Colonic mucosa (tissue), 4 donors: ENCODE results near the gene GPC4. TPM values are rescaled to one million over a fixed set of nuclear protein-coding genes. Genes with fewer than 3 reads are reported as not detected.

ENCODE experiments used
- DNase-seq: peaks from one replicate; pipeline ENCODE4 v3.0.0-alpha.2; 2020
- H3K27ac ChIP-seq: fragments of 200-600 bp; one replicate; pipeline ENCODE4 v1.8.0; 2021
- H3K27me3 ChIP-seq: fragments of 200-600 bp; one replicate; pipeline ENCODE4 v1.8.0; 2021
- H3K36me3 ChIP-seq: fragments of 200-600 bp; one replicate; pipeline ENCODE4 v1.8.0; 2021
- H3K4me1 ChIP-seq: fragments of 200-600 bp; one replicate; pipeline ENCODE4 v1.8.0; 2021; ENCODE audit warnings: mild to moderate bottlenecking
- H3K4me3 ChIP-seq: fragments of 200-600 bp; one replicate; pipeline ENCODE4 v1.8.0; 2021
- H3K9ac ChIP-seq, 2 donors: one replicate each; pipeline ENCODE4 v1.7.0; 2013; ENCODE audit warnings: control low read depth in 2 of 2, low read depth in 2 of 2, low read length in 2 of 2
- H3K9me3 ChIP-seq: fragments of 200-600 bp; one replicate; pipeline ENCODE4 v1.8.0; 2021
- intact Hi-C: fragments of 100-400 bp; cut with DNase I; formaldehyde crosslinking; loops from one replicate; pipeline ENCODE4 v1.14.1; 2022
- total RNA-seq, 2 donors: library from RNA; stranded (reverse); fragmentation: NEBNext Ultra II Directional in 1 of 2; extraction: Animal tissue kit (Norgen Biotek cat#: 25700) in 1 of 2; gene quantifications; one replicate each; pipeline ENCODE4 v1.2.1, GENCODE V29; 2021
- TF ChIP-seq, protein P1 (sequence below): fragments of 200-600 bp; IDR thresholded peaks from one replicate; pipeline ENCODE4 v1.8.0; 2022; ENCODE audit warnings: antibody characterized with exemption, mild to moderate bottlenecking
- donor health status: healthy.
- donor health status: DM: no; HTN: no; CAD: no.
- donor health status: DM: no; HTN: no; CAD: no.

Gene GPC4
- total RNA-seq, 2 donors from 2014 or later: 15.4 to 20.9 TPM

DNA sequence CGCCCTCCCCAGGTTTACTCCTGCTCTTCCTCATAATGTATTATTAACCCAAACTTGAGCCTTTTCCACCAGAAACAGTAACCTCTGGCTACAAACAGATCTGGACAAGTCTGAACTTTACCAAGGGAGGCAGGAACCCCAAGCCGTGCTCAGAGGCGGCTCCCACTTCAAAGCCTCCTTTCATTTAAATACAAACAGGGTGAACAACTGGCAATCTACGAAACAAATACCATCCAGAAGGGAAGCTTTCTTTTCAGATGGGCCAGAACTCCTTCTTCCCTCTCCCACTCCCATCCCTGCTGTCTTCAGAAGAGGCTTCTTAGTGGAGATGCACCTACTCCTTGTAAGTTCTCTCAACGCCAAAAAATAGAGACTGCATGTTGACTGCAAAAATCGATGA, 2.1 kb upstream of the GPC4 start:
- H3K27ac ChIP-seq: no peak overlapping the region
- no peak overlapping the region for H3K4me3 ChIP-seq
- DNase-seq: no peak
- intact Hi-C loops: loop anchor here (10.0 kb wide), 1 partner anchor 247 kb away; no protein-coding TSS in a partner anchor
- H3K27me3 ChIP-seq: peaks cover 8% of the 10 kb centered on the region
- TF ChIP-seq, protein P1, sequence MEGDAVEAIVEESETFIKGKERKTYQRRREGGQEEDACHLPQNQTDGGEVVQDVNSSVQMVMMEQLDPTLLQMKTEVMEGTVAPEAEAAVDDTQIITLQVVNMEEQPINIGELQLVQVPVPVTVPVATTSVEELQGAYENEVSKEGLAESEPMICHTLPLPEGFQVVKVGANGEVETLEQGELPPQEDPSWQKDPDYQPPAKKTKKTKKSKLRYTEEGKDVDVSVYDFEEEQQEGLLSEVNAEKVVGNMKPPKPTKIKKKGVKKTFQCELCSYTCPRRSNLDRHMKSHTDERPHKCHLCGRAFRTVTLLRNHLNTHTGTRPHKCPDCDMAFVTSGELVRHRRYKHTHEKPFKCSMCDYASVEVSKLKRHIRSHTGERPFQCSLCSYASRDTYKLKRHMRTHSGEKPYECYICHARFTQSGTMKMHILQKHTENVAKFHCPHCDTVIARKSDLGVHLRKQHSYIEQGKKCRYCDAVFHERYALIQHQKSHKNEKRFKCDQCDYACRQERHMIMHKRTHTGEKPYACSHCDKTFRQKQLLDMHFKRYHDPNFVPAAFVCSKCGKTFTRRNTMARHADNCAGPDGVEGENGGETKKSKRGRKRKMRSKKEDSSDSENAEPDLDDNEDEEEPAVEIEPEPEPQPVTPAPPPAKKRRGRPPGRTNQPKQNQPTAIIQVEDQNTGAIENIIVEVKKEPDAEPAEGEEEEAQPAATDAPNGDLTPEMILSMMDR: no peak
- H3K36me3 ChIP-seq: no peaks in the 10 kb centered on the region
- no peak overlapping the region for H3K9ac ChIP-seq
- H3K4me1 ChIP-seq: no peaks in the 10 kb centered on the region
- no peaks in the 10 kb centered on the region for H3K9me3 ChIP-seq

- intact Hi-C loops: loop anchor here (10.0 kb wide), 1 partner anchor 250 kb away; no protein-coding TSS in a partner anchor
- H3K27ac ChIP-seq: peak overlapping the region; percentile 65
- DNase-seq: peak; percentile 21
These were observed 648 bp downstream of the GPC4 start for GRCh38 chrX:133414406-133415275.

DNA sequence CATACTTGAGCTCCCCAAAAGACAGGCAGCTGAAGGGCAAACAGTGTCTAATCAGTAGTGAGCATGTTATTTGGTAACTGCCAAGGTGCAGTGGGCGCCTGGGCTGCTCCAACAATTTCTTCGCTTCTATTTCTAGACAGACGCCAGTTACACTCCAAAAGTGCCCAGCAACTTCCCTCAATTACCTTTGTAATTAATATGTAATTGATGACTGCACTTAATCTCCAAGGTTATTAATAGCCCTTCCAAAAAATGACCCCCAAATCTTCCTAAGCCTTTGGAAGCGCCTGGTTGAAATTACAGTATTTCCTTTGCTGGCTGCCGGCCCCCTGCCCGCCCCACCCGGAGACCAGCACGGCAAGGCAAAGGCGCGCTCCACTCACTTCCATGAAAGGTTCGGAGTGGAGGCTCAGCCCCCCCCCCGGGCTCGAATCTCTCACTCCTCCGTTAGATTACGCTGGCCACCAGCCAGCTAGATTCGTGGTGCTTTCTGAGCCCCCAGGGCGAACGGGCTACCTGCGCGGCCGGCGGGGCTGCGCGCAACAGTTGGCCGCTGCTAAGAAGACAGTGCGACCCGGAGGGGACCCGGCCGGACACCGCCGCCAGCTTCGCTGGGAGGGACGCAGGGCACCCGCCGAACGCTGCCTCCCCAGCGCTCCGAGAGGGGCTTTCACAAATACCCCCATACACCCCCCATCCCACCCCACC, 1.9 kb downstream of the GPC4 start:
- peak overlapping the region; percentile 56 for H3K4me3 ChIP-seq
- no peaks in the 10 kb centered on the region for H3K4me1 ChIP-seq
- peak overlapping the region in 1 of 2 donors; percentile 43 for H3K9ac ChIP-seq
- no peak for DNase-seq
- TF ChIP-seq, protein P1: no peak
- H3K27me3 ChIP-seq: peaks cover 8% of the 10 kb centered on the region
- intact Hi-C loops: loop anchor here (10.0 kb wide), 1 partner anchor 251 kb away; no protein-coding TSS in a partner anchor
- no peaks in the 10 kb centered on the region for H3K9me3 ChIP-seq
- no peak overlapping the region for H3K27ac ChIP-seq
- H3K36me3 ChIP-seq: no peaks in the 10 kb centered on the region

More at GRCh38 chrX:133414406-133415275, 648 bp downstream of the GPC4 start:
- peak overlapping the region; percentile 56 for H3K4me3 ChIP-seq
- no peaks in the 10 kb centered on the region for H3K9me3 ChIP-seq
- no peaks in the 10 kb centered on the region for H3K4me1 ChIP-seq
- H3K27me3 ChIP-seq: peaks cover 8% of the 10 kb centered on the region
- H3K9ac ChIP-seq: peak overlapping the region; percentile 65 to 73
- TF ChIP-seq, protein P1: no peak
- H3K36me3 ChIP-seq: no peaks in the 10 kb centered on the region

- Histone ChIP-seq H3K27me3 (peaks cover 5% of the 10 kb centered on the region), H3K9ac (no peak overlapping the region), H3K9me3 (no peaks in the 10 kb centered on the region), H3K27ac (no peak overlapping the region), H3K4me1 (no peaks in the 10 kb centered on the region), H3K36me3 (no peaks in the 10 kb centered on the region), H3K4me3 (no peak overlapping the region)
- TF ChIP-seq, protein P1: no peak
- intact Hi-C loops: loop anchor here (10.0 kb wide), 1 partner anchor 252 kb away; no protein-coding TSS in a partner anchor
- no peak for DNase-seq
These were observed 2.6 kb downstream of the GPC4 start for GRCh38 chrX:133412665-133413064.

GRCh38 chrX:133412246-133412645, 3.0 kb downstream of the GPC4 start:
- TF ChIP-seq, protein P1: no peak
- DNase-seq: no peak
- Histone ChIP-seq H3K9me3 (no peaks in the 10 kb centered on the region), H3K4me1 (no peaks in the 10 kb centered on the region), H3K9ac (no peak overlapping the region), H3K4me3 (no peak overlapping the region), H3K27me3 (peaks cover 5% of the 10 kb centered on the region), H3K27ac (no peak overlapping the region), H3K36me3 (no peaks in the 10 kb centered on the region)
- intact Hi-C loops: loop anchor here (10.0 kb wide), 1 partner anchor 253 kb away; no protein-coding TSS in a partner anchor
